Measurements from ENCODE around the gene IGFL2.

Gene IGFL2

GRCh38 chr19:46124638-46125115 is 23.4 kb upstream of the IGFL2 start, which contains the start of gene IGFL3:
IGFL3 (minus strand) TSS chr19:46124688; CDS start chr19:46124649, 39 bp downstream.
- H4K91ac ChIP-seq (ENCODE audit: low read length), result no peak within 1 kb of the TSS
- peak within 1 kb of the TSS in 1 of 2 experiments; percentile 29 for H3K18ac ChIP-seq (ENCODE audit: low read depth in 1 of 2, low read length in 2 of 2)
- H2AK5ac ChIP-seq (ENCODE audit: low read length, severe bottlenecking), result peak within 1 kb of the TSS; percentile 22
- H3K14ac ChIP-seq (ENCODE audit: low read length in 2 of 2), result no peak within 1 kb of the TSS
- no peak within 1 kb of the TSS for H3K9ac ChIP-seq (ENCODE audit: low read length)
- H2AFZ ChIP-seq (ENCODE audit: low read depth, low read length), result no peak within 1 kb of the TSS
- peaks cover 0 to 2% of the 10 kb centered on the region in 2 experiments for H3K36me3 ChIP-seq (ENCODE audit: control insufficient read depth in 1 of 2, insufficient read depth in 2 of 2, low read depth in 1 of 2, low read length in 2 of 2)
- H2BK120ac ChIP-seq (ENCODE audit: low read depth, low read length), result peak within 1 kb of the TSS; percentile 15
- no peaks in the 10 kb centered on the region for H3K9me3 ChIP-seq (ENCODE audit: control insufficient read depth, low read length)
- no peak within 1 kb of the TSS for H3K4ac ChIP-seq (ENCODE audit: low read depth in 1 of 2, low read length in 2 of 2)
- H2BK5ac ChIP-seq (ENCODE audit: low read depth, low read length, poor library complexity, severe bottlenecking), result peak within 1 kb of the TSS; percentile 14
- H3K4me2 ChIP-seq (ENCODE audit: low read length, poor library complexity, severe bottlenecking), result no peak within 1 kb of the TSS
- H3K79me1 ChIP-seq (replicated peaks; ENCODE audit: low read length, poor library complexity, severe bottlenecking), result no peaks in the 10 kb centered on the region
- peak within 1 kb of the TSS in 1 of 2 experiments; percentile 29 for H2BK12ac ChIP-seq (ENCODE audit: low read length in 2 of 2)
- no peak for DNase-seq
- peaks cover 14 to 24% of the 10 kb centered on the region in 2 experiments for H3K27me3 ChIP-seq (ENCODE audit: control insufficient read depth in 1 of 2, insufficient read depth in 1 of 2, low read length in 2 of 2)
- no peak within 1 kb of the TSS for H3K27ac ChIP-seq (ENCODE audit: low read length, poor library complexity, severe bottlenecking)
- no peak within 1 kb of the TSS for H2BK15ac ChIP-seq (ENCODE audit: low read depth, poor library complexity, severe bottlenecking)
- no peaks in the 10 kb centered on the region for H3K4me1 ChIP-seq (ENCODE audit: control insufficient read depth, insufficient read depth, low read depth, low read length)
- peak within 1 kb of the TSS; percentile 40 for H4K8ac ChIP-seq (ENCODE audit: low read length)
- H3K23ac ChIP-seq (ENCODE audit: low read length in 2 of 2), result no peak within 1 kb of the TSS
- H3K4me3 ChIP-seq (ENCODE audit: insufficient read depth in 1 of 2, low read depth in 1 of 2, low read length in 2 of 2), result no peak within 1 kb of the TSS
- 90% methylated on average over 5 of the region's 5 CpGs for WGBS

GRCh38 chr19:46125447-46125846 is 22.6 kb upstream of the IGFL2 start:
- no peak overlapping the region for H2AFZ ChIP-seq (ENCODE audit: low read depth, low read length)
- no peak overlapping the region for H3K4ac ChIP-seq (ENCODE audit: low read depth in 1 of 2, low read length in 2 of 2)
- H3K23ac ChIP-seq (ENCODE audit: low read length in 2 of 2), result no peak overlapping the region
- WGBS, result 96% methylated on average over 2 of the region's 4 CpGs
- H3K14ac ChIP-seq (ENCODE audit: low read length in 2 of 2), result no peak overlapping the region
- H2AK5ac ChIP-seq (ENCODE audit: low read length, severe bottlenecking), result peak overlapping the region; percentile 22
- H3K4me3 ChIP-seq (ENCODE audit: insufficient read depth in 1 of 2, low read depth in 1 of 2, low read length in 2 of 2), result no peak overlapping the region
- no peaks in the 10 kb centered on the region for H3K4me1 ChIP-seq (ENCODE audit: control insufficient read depth, insufficient read depth, low read depth, low read length)
- H2BK12ac ChIP-seq (ENCODE audit: low read length in 2 of 2), result no peak overlapping the region
- H3K36me3 ChIP-seq (ENCODE audit: control insufficient read depth in 1 of 2, insufficient read depth in 2 of 2, low read depth in 1 of 2, low read length in 2 of 2), result no peaks in the 10 kb centered on the region
- H3K18ac ChIP-seq (ENCODE audit: low read depth in 1 of 2, low read length in 2 of 2), result peak overlapping the region in 1 of 2 experiments; percentile 29
- H4K91ac ChIP-seq (ENCODE audit: low read length), result no peak overlapping the region
- no peak overlapping the region for H3K4me2 ChIP-seq (ENCODE audit: low read length, poor library complexity, severe bottlenecking)
- H3K9me3 ChIP-seq (ENCODE audit: control insufficient read depth, low read length), result no peaks in the 10 kb centered on the region
- H3K27ac ChIP-seq (ENCODE audit: low read length, poor library complexity, severe bottlenecking), result no peak overlapping the region
- peaks cover 14 to 17% of the 10 kb centered on the region in 2 experiments for H3K27me3 ChIP-seq (ENCODE audit: control insufficient read depth in 1 of 2, insufficient read depth in 1 of 2, low read length in 2 of 2)
- no peak for DNase-seq
- no peak overlapping the region for H3K9ac ChIP-seq (ENCODE audit: low read length)
- H3K79me1 ChIP-seq (replicated peaks; ENCODE audit: low read length, poor library complexity, severe bottlenecking), result no peaks in the 10 kb centered on the region
- H4K8ac ChIP-seq (ENCODE audit: low read length), result no peak overlapping the region
- no peak overlapping the region for H2BK120ac ChIP-seq (ENCODE audit: low read depth, low read length)
- H2BK15ac ChIP-seq (ENCODE audit: low read depth, poor library complexity, severe bottlenecking), result no peak overlapping the region
- no peak overlapping the region for H2BK5ac ChIP-seq (ENCODE audit: low read depth, low read length, poor library complexity, severe bottlenecking)

- no peak overlapping the region for H3K14ac ChIP-seq (ENCODE audit: low read length in 2 of 2)
Observed at GRCh38 chr19:46126086-46126580, 21.9 kb upstream of the IGFL2 start.

GRCh38 chr19:46131485-46132143 is 16.4 kb upstream of the IGFL2 start:
- Histone ChIP-seq H3K9me3 (ENCODE audit: control insufficient read depth, low read length) (no peaks in the 10 kb centered on the region), H3K79me1 (replicated peaks; ENCODE audit: low read length, poor library complexity, severe bottlenecking) (no peaks in the 10 kb centered on the region), H2AK5ac (ENCODE audit: low read length, severe bottlenecking) (peak overlapping the region; percentile 95), H2BK15ac (ENCODE audit: low read depth, poor library complexity, severe bottlenecking) (no peak overlapping the region), H2BK120ac (ENCODE audit: low read depth, low read length) (no peak overlapping the region), H2BK5ac (ENCODE audit: low read depth, low read length, poor library complexity, severe bottlenecking) (peak overlapping the region; percentile 81), H3K4me1 (ENCODE audit: control insufficient read depth, insufficient read depth, low read depth, low read length) (peaks cover 2% of the 10 kb centered on the region), H4K8ac (ENCODE audit: low read length) (peak overlapping the region; percentile 82), H3K14ac (ENCODE audit: low read length in 2 of 2) (no peak overlapping the region), H3K23ac (ENCODE audit: low read length in 2 of 2) (no peak overlapping the region), H3K27me3 (ENCODE audit: control insufficient read depth in 1 of 2, insufficient read depth in 1 of 2, low read length in 2 of 2) (no peaks in the 10 kb centered on the region), H4K91ac (ENCODE audit: low read length) (peak overlapping the region; percentile 36), H3K36me3 (ENCODE audit: control insufficient read depth in 1 of 2, insufficient read depth in 2 of 2, low read depth in 1 of 2, low read length in 2 of 2) (no peaks in the 10 kb centered on the region), H3K4me2 (ENCODE audit: low read length, poor library complexity, severe bottlenecking) (no peak overlapping the region), H3K4ac (ENCODE audit: low read depth in 1 of 2, low read length in 2 of 2) (no peak overlapping the region), H3K9ac (ENCODE audit: low read length) (peak overlapping the region; percentile 83), H2BK12ac (ENCODE audit: low read length in 2 of 2) (no peak overlapping the region), H2AFZ (ENCODE audit: low read depth, low read length) (no peak overlapping the region), H3K27ac (ENCODE audit: low read length, poor library complexity, severe bottlenecking) (peak overlapping the region; percentile 99), H3K4me3 (ENCODE audit: insufficient read depth in 1 of 2, low read depth in 1 of 2, low read length in 2 of 2) (no peak overlapping the region), H3K18ac (ENCODE audit: low read depth in 1 of 2, low read length in 2 of 2) (peak overlapping the region; percentile 22 to 97)
- no peak for DNase-seq
- 95% methylated on average over 8 of the region's 10 CpGs for WGBS

More at GRCh38 chr19:46126086-46126580, 21.9 kb upstream of the IGFL2 start:
- Histone ChIP-seq H3K18ac (ENCODE audit: low read depth in 1 of 2, low read length in 2 of 2) (no peak overlapping the region), H4K8ac (ENCODE audit: low read length) (no peak overlapping the region), H3K27me3 (ENCODE audit: control insufficient read depth in 1 of 2, insufficient read depth in 1 of 2, low read length in 2 of 2) (peaks cover 11 to 14% of the 10 kb centered on the region in 2 experiments), H2BK5ac (ENCODE audit: low read depth, low read length, poor library complexity, severe bottlenecking) (no peak overlapping the region), H3K36me3 (ENCODE audit: control insufficient read depth in 1 of 2, insufficient read depth in 2 of 2, low read depth in 1 of 2, low read length in 2 of 2) (no peaks in the 10 kb centered on the region), H3K23ac (ENCODE audit: low read length in 2 of 2) (no peak overlapping the region), H2AK5ac (ENCODE audit: low read length, severe bottlenecking) (no peak overlapping the region), H2BK12ac (ENCODE audit: low read length in 2 of 2) (no peak overlapping the region), H3K27ac (ENCODE audit: low read length, poor library complexity, severe bottlenecking) (no peak overlapping the region), H2BK120ac (ENCODE audit: low read depth, low read length) (no peak overlapping the region), H4K91ac (ENCODE audit: low read length) (no peak overlapping the region), H3K9ac (ENCODE audit: low read length) (no peak overlapping the region), H2BK15ac (ENCODE audit: low read depth, poor library complexity, severe bottlenecking) (no peak overlapping the region), H3K4me2 (ENCODE audit: low read length, poor library complexity, severe bottlenecking) (no peak overlapping the region), H2AFZ (ENCODE audit: low read depth, low read length) (no peak overlapping the region), H3K79me1 (replicated peaks; ENCODE audit: low read length, poor library complexity, severe bottlenecking) (no peaks in the 10 kb centered on the region), H3K4ac (ENCODE audit: low read depth in 1 of 2, low read length in 2 of 2) (no peak overlapping the region), H3K4me3 (ENCODE audit: insufficient read depth in 1 of 2, low read depth in 1 of 2, low read length in 2 of 2) (no peak overlapping the region), H3K9me3 (ENCODE audit: control insufficient read depth, low read length) (no peaks in the 10 kb centered on the region), H3K4me1 (ENCODE audit: control insufficient read depth, insufficient read depth, low read depth, low read length) (no peaks in the 10 kb centered on the region)
- WGBS, result no CpG with 5 or more reads among the region's 2 CpGs
- DNase-seq, result no peak

Data from mesenchymal stem cell (in vitro differentiated cells and primary cell).